Loucy (cell line): ENCODE data around the gene SLC35F3.

Experiments used
- H2AFZ ChIP-seq: fragments of 200-600 bp; sonication (generic); 2 replicates; pipeline ENCODE4 v1.6.0; 2016; ENCODE audit warnings: antibody characterized with exemption, mild to moderate bottlenecking, low read length, moderate library complexity
- H3F3A ChIP-seq: fragments of 200-600 bp; 2 replicates; pipeline ENCODE4 v1.6.0; 2016; ENCODE audit warnings: antibody characterized with exemption, low read depth, mild to moderate bottlenecking
- H3K27me3 ChIP-seq: fragments of 200-600 bp; sonication (generic); 2 replicates; pipeline ENCODE4 v1.6.1; 2014; ENCODE audit warnings: low read length, mild to moderate bottlenecking; ENCODE audit not compliant: insufficient read depth, poor library complexity, severe bottlenecking
- H3K36me3 ChIP-seq: fragments of 200-600 bp; sonication (generic); 2 replicates; pipeline ENCODE4 v1.6.1; 2016; ENCODE audit warnings: low read length; ENCODE audit not compliant: insufficient read depth
- H3K4me1 ChIP-seq: fragments of 200-600 bp; sonication (generic); 2 replicates; pipeline ENCODE4 v1.5.1; 2014; ENCODE audit warnings: low read length, mild to moderate bottlenecking; ENCODE audit not compliant: insufficient read depth, poor library complexity, severe bottlenecking
- H3K4me2 ChIP-seq: fragments of 200-600 bp; sonication (generic); 2 replicates; pipeline ENCODE4 v1.6.0; 2014; ENCODE audit warnings: antibody characterized with exemption, low read length, low read depth, mild to moderate bottlenecking; ENCODE audit not compliant: poor library complexity, severe bottlenecking
- H3K4me3 ChIP-seq: fragments of 200-600 bp; sonication (generic); 2 replicates; pipeline ENCODE4 v1.5.1; 2014; ENCODE audit warnings: low read length, mild to moderate bottlenecking, mixed read lengths; ENCODE audit not compliant: poor library complexity, severe bottlenecking
- H3K79me2 ChIP-seq: fragments of 200-600 bp; sonication (generic); 2 replicates; pipeline ENCODE4 v1.6.1; 2014; ENCODE audit warnings: low read length; ENCODE audit not compliant: insufficient read depth
- H3K9ac ChIP-seq: fragments of 200-600 bp; sonication (generic); 2 replicates; pipeline ENCODE4 v1.6.0; 2014; ENCODE audit warnings: mild to moderate bottlenecking, low read depth, low read length, moderate library complexity; ENCODE audit not compliant: poor library complexity, severe bottlenecking
- H3K9me2 ChIP-seq: fragments of 200-600 bp; sonication (generic); replicated peaks from 2 replicates; pipeline ENCODE4 v1.6.1; 2016; ENCODE audit warnings: low read depth, low read length, mixed read lengths
- H3K9me3 ChIP-seq: fragments of 200-600 bp; sonication (generic); 2 replicates; pipeline ENCODE4 v1.6.1; 2014; ENCODE audit warnings: mild to moderate bottlenecking, antibody characterized with exemption, low read length, low read depth; ENCODE audit not compliant: insufficient read depth
- H4K20me1 ChIP-seq: fragments of 200-600 bp; sonication (generic); 2 replicates; pipeline ENCODE4 v1.6.0; 2014; ENCODE audit warnings: antibody characterized with exemption, low read length, mild to moderate bottlenecking; ENCODE audit not compliant: insufficient read depth, poor library complexity, severe bottlenecking
- CTCF ChIP-seq: fragments of 200-600 bp; sonication (generic); conservative IDR thresholded peaks from 2 replicates; pipeline ENCODE4 v1.5.1; 2014; ENCODE audit warnings: mild to moderate bottlenecking, antibody characterized with exemption, low read length
- EZH2phosphoT487 ChIP-seq: fragments of 200-600 bp; IDR thresholded peaks from 2 replicates; pipeline ENCODE4 v1.6.1; 2018; ENCODE audit warnings: antibody characterized with exemption, mild to moderate bottlenecking, moderate library complexity, borderline replicate concordance

Gene SLC35F3

DNA sequence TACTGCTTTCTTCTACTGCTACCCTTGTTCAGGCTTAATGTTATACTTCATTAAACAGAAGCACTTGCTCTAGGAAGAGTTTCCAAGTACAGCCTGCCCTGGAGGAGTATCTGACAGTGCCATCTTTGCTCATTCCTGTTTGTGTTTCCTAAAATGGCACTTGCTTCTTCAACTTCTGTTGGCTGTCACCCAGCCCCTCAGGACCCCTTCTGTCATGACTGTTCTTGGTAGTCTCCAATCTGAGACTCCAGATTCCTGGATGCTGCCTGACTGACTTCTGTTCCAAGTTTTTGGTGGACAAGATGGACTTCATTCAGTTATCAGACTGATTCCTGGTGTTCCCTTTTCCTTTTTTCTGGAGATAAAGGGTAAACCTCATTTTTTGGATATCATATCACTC is 104.1 kb downstream of the SLC35F3 start:
- TF ChIP-seq CTCF (no peak), EZH2phosphoT487 (no peak)

DNA sequence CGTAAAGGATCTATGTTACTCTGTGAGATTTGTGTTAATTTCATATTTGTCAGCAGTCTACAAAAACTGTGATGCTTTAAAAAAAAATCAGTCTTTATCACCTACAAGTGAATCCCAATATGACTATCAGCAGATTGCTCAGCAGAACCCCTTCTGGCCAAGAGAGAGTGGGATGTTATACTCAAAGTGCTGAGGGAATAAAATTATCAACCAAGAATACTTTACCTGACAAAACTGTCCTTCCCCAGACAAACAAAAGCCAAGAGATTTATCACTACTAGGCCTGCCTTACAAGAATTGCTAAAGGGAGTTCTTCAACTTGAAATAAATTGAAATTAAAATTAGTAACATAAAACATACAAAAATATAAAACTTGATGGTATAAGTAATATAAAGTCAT is 105.2 kb downstream of the SLC35F3 start:
- H3K36me3 ChIP-seq = no peaks in the 10 kb centered on the region
- H3K9ac ChIP-seq = no peak overlapping the region
- H3K4me2 ChIP-seq = no peak overlapping the region
- H3K9me2 ChIP-seq = no peaks in the 10 kb centered on the region
- H3K4me3 ChIP-seq = no peak overlapping the region
- no peaks in the 10 kb centered on the region for H3K9me3 ChIP-seq
- no peaks in the 10 kb centered on the region for H3K27me3 ChIP-seq
- H4K20me1 ChIP-seq = no peaks in the 10 kb centered on the region
- H3F3A ChIP-seq = no peaks in the 10 kb centered on the region
- H2AFZ ChIP-seq = no peak overlapping the region
- H3K79me2 ChIP-seq = no peaks in the 10 kb centered on the region
- no peaks in the 10 kb centered on the region for H3K4me1 ChIP-seq
- TF ChIP-seq EZH2phosphoT487 (no peak), CTCF (no peak)

More for the DNA sequence above, 104.1 kb downstream of the SLC35F3 start:
- H3K79me2 ChIP-seq = no peaks in the 10 kb centered on the region
- no peak overlapping the region for H3K9ac ChIP-seq
- H3K27me3 ChIP-seq = no peaks in the 10 kb centered on the region
- no peaks in the 10 kb centered on the region for H3K9me2 ChIP-seq
- no peak overlapping the region for H3K4me2 ChIP-seq
- H3K4me1 ChIP-seq = no peaks in the 10 kb centered on the region
- H3K4me3 ChIP-seq = no peak overlapping the region
- H3K36me3 ChIP-seq = no peaks in the 10 kb centered on the region
- no peak overlapping the region for H2AFZ ChIP-seq
- H4K20me1 ChIP-seq = no peaks in the 10 kb centered on the region
- no peaks in the 10 kb centered on the region for H3K9me3 ChIP-seq
- no peaks in the 10 kb centered on the region for H3F3A ChIP-seq

DNA sequence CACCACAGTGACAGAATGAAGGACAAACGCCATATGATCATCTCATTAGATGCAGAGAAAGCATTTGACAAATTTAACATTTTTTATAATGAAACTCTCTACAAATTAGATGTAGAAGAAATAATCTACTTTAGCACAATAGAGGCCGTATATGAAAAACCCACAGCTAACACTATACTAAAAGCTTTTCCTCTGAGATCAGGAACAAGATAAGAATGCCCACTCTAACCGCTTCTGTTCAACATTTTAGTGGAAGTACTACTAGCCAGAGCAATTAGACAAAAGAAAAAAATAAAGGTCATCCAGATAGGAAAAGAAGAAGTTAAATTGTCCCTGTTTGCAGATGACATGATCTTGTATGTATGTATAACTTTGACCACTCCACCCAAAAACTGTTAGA is 109.7 kb downstream of the SLC35F3 start:
- Histone ChIP-seq H2AFZ (no peak overlapping the region), H4K20me1 (no peaks in the 10 kb centered on the region), H3K9ac (no peak overlapping the region), H3K4me1 (no peaks in the 10 kb centered on the region), H3K4me3 (no peak overlapping the region), H3K27me3 (no peaks in the 10 kb centered on the region), H3K9me2 (no peaks in the 10 kb centered on the region), H3K9me3 (no peaks in the 10 kb centered on the region), H3K36me3 (no peaks in the 10 kb centered on the region), H3F3A (no peaks in the 10 kb centered on the region), H3K4me2 (no peak overlapping the region), H3K79me2 (no peaks in the 10 kb centered on the region)
- TF ChIP-seq EZH2phosphoT487 (no peak), CTCF (no peak)
